SH-SY5Y (cell line): ENCODE results near the gene SSBP2.

Experiments
- GATA2 ChIP-seq: IDR thresholded peaks from 2 replicates; pipeline ENCODE4 v1.6.1; 2011; ENCODE audit warnings: mild to moderate bottlenecking, low read depth, low read length
- GATA3 ChIP-seq: IDR thresholded peaks from 2 replicates; pipeline ENCODE4 v1.6.1; 2011; ENCODE audit warnings: low read depth, mild to moderate bottlenecking, low read length, moderate library complexity

DNA sequence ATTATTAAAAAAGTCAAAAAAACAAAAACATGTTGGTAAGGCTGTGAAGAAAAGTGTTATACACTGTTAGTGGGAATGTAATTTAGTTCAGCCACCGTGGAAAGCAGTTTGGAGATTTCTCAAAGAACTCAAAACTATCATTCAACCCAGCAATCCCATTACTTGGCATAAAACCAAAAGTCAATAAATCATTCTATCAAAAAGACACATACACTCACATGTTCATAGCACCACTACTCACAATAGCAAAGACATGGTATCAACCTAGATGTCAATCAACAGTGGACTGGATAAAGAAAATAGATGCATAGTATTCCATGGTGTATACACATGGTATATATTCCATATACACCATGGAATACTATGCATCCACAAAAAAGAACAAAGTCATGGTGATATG lies 208.7 kb downstream of the SSBP2 start:
- TF ChIP-seq GATA2 (no peak), GATA3 (no peak)
